ENCODE measurements around the gene SLC10A3. TPM values are rescaled to one million over a fixed set of nuclear protein-coding genes. Genes with fewer than 3 reads are reported as not detected.

The SLC10A3 gene
- total RNA-seq, 1 experiment from 2014 or later = 17.0 TPM

DNA sequence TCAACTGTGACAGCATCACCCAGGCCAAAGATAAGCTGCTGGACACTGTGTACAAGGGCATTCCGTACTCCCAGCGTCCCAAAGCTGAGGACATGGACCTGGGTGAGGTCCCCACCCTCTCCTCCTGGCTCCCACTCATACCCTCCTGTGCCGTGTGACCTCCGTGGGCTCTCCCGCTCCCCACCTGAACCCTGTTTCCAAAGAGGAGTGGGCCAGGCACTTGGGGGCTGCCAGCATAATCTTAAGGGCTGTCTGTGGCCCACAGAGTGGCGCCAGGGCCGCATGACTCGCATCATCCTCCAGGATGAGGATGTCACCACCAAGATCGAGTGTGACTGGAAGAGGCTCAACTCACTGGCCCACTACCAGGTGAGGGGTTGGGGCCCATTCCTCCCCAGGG is 21.3 kb downstream of the SLC10A3 start:
- H3K36me3 ChIP-seq (replicated peaks; ENCODE audit: control insufficient read depth, insufficient read depth, low read length) = no peaks in the 10 kb centered on the region; the same call in 1 of the 2 replicates
- DNase-seq = no peak
- no peaks in the 10 kb centered on the region for H3K27me3 ChIP-seq (ENCODE audit: control insufficient read depth, insufficient read depth, low read length)
- H3K4me3 ChIP-seq (ENCODE audit: insufficient read depth, low read depth, low read length) = no peak overlapping the region

DNA sequence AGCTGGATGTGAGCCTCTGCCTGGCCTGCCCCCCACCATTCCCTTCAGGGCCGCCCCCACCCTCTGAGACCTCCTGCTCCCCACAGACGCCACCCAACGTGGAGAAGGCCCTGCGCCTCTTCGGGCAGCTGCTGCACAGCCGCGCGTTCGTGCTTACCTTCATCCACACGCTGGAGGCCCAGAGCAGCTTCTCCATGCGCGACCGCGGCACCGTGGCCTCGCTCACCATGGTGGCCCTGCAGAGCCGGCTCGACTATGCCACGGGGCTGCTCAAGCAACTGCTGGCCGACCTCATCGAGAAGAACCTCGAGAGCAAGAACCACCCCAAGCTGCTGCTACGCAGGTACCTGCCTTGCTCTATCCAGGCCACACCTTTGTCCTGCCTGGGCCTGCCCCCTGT is 22.2 kb downstream of the SLC10A3 start:
- DNase-seq = no peak
- no peaks in the 10 kb centered on the region; the same call in 1 of the 2 replicates for H3K36me3 ChIP-seq (replicated peaks; ENCODE audit: control insufficient read depth, insufficient read depth, low read length)
- no peak overlapping the region for H3K4me3 ChIP-seq (ENCODE audit: insufficient read depth, low read depth, low read length)
- no peaks in the 10 kb centered on the region for H3K27me3 ChIP-seq (ENCODE audit: control insufficient read depth, insufficient read depth, low read length)

DNA sequence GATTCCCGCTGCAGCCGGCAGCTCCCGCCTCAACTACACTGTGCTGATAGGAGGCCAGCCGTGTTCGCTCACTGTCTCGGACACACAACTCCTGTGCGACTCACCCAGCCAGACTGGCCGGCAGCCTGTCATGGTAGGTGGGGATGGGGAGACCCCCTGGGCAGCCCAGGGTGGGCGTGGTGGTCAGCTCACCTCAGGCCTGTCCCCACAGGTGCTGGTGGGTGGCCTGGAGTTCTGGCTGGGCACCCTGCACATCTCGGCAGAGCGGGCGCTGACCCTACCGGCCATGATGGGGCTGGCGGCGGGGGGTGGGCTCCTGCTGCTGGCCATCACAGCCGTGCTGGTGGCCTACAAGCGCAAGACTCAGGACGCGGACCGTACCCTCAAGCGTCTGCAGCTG is 22.9 kb downstream of the SLC10A3 start:
- no peak for DNase-seq
- Histone ChIP-seq H3K4me3 (ENCODE audit: insufficient read depth, low read depth, low read length) (no peak overlapping the region), H3K36me3 (replicated peaks; ENCODE audit: control insufficient read depth, insufficient read depth, low read length) (no peaks in the 10 kb centered on the region; the same call in 1 of the 2 replicates), H3K27me3 (ENCODE audit: control insufficient read depth, insufficient read depth, low read length) (no peaks in the 10 kb centered on the region)

DNA sequence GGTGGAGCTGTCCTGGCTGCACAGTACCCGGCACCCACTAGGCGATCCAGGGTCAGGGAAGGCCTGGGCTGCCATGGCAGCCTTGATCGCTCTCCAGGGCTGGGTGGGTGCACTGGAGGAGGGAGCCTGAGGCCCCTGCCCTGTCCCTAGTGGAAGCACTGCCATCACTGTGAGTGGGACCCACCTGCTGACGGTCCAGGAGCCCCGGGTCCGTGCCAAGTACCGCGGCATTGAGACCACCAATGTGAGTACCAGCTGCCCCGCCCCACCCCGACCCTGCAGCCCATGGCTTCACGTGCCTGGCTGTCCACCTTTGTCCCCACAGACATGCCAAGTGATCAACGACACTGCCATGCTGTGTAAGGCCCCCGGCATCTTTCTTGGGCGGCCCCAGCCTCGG is 23.5 kb downstream of the SLC10A3 start:
- no peak for DNase-seq
- H3K4me3 ChIP-seq (ENCODE audit: insufficient read depth, low read depth, low read length) = no peak overlapping the region
- no peaks in the 10 kb centered on the region for H3K27me3 ChIP-seq (ENCODE audit: control insufficient read depth, insufficient read depth, low read length)
- no peaks in the 10 kb centered on the region; the same call in 1 of the 2 replicates for H3K36me3 ChIP-seq (replicated peaks; ENCODE audit: control insufficient read depth, insufficient read depth, low read length)

DNA sequence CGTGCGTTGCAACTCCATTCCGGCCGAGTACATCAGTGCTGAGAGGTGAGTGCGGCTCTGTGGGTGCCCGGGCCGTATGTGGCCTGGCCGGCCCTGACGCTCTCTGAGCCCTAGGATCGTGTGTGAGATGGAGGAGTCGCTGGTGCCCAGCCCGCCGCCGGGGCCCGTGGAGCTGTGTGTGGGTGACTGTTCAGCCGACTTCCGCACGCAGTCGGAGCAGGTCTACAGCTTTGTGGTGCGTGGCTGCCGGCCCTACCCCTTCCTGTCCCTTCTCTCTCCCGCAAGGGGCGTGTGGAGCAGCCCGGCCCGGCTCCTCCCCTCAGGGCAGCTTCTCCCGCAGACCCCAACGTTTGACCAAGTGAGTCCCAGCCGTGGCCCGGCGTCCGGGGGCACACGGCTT is 24.4 kb downstream of the SLC10A3 start:
- H3K4me3 ChIP-seq (ENCODE audit: insufficient read depth, low read depth, low read length) = no peak overlapping the region
- no peak for DNase-seq
- no peaks in the 10 kb centered on the region for H3K27me3 ChIP-seq (ENCODE audit: control insufficient read depth, insufficient read depth, low read length)
- H3K36me3 ChIP-seq (replicated peaks; ENCODE audit: control insufficient read depth, insufficient read depth, low read length) = no peaks in the 10 kb centered on the region; the same call in 1 of the 2 replicates

DNA sequence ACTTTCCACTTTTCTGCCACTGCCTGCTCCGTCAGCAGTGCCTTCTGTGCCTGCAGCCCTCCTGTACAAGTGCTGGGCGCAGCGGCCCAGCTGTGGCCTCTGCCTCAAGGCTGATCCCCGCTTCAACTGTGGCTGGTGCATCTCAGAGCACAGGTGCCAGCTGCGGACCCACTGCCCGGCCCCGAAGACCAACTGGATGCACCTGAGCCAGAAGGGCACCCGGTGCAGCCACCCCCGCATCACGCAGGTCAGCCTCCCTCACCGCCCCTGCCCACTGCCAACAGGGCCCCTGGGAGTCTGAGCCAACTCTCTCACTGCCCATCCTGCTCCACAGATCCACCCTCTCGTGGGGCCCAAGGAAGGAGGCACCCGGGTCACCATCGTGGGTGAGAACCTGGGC is 24.8 kb downstream of the SLC10A3 start:
- Histone ChIP-seq H3K36me3 (replicated peaks; ENCODE audit: control insufficient read depth, insufficient read depth, low read length) (no peaks in the 10 kb centered on the region; the same call in 1 of the 2 replicates), H3K4me3 (ENCODE audit: insufficient read depth, low read depth, low read length) (no peak overlapping the region)
- no peak for DNase-seq

DNA sequence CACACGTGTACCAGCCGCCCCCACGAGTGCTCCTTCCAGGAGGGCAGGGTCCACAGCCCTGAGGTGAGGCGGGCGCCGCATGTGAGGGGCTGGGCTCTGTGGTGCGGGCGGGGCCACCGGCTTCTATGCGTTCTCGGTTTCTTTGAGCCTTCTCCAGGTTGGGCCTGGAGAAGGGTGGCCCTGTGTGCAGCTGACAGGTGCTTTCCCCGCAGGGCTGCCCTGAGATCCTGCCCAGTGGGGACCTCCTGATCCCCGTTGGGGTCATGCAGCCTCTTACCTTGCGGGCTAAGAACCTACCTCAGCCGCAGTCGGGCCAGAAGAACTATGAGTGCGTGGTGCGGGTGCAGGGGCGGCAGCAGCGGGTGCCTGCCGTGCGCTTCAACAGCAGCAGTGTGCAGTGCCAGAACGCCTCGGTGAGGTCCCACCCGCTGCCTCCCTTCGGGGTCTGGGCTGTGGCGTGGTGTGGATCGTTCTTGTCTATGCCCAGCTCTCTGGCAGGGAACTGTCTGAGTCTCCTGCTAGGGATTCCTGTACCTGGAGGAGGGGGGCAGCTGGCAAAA is 25.5 kb downstream of the SLC10A3 start:
- no peak for DNase-seq
- no peaks in the 10 kb centered on the region; the same call in 1 of the 2 replicates for H3K36me3 ChIP-seq (replicated peaks; ENCODE audit: control insufficient read depth, insufficient read depth, low read length)
- H3K4me3 ChIP-seq (ENCODE audit: insufficient read depth, low read depth, low read length) = no peak overlapping the region
- no peaks in the 10 kb centered on the region for H3K27me3 ChIP-seq (ENCODE audit: control insufficient read depth, insufficient read depth, low read length)

More for the DNA sequence above, 24.8 kb downstream of the SLC10A3 start:
- H3K27me3 ChIP-seq (ENCODE audit: control insufficient read depth, insufficient read depth, low read length) = no peaks in the 10 kb centered on the region

DNA sequence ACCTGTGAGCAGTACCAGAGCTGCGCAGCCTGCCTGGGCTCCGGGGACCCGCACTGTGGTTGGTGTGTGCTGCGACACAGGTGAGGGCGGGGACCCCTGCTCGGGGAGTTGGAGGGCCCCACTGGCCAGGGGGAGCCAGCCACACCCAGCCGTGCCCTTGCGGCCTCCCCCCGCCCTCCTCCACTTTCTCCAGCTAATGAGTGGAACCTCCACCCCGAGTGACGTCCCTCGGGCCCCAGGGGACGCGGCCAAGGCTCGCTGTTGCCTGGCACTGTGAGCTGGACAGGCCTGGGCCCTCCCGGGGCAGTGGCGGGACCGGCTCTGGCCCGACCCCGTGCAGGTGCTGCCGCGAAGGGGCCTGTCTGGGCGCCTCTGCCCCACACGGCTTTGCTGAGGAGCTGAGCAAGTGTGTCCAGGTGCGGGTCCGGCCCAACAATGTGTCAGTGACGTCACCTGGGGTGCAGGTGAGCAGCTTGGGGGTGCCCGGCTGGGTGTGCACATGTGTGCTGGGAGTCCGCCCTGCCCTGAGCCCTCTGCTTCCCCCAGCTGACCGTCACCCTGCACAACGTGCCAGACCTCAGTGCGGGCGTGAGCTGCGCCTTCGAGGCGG is 26.7 kb downstream of the SLC10A3 start:
- H3K36me3 ChIP-seq (replicated peaks; ENCODE audit: control insufficient read depth, insufficient read depth, low read length) = no peaks in the 10 kb centered on the region; the same call in 1 of the 2 replicates
- no peak for DNase-seq
- no peaks in the 10 kb centered on the region for H3K27me3 ChIP-seq (ENCODE audit: control insufficient read depth, insufficient read depth, low read length)
- no peak overlapping the region for H3K4me3 ChIP-seq (ENCODE audit: insufficient read depth, low read depth, low read length)

DNA sequence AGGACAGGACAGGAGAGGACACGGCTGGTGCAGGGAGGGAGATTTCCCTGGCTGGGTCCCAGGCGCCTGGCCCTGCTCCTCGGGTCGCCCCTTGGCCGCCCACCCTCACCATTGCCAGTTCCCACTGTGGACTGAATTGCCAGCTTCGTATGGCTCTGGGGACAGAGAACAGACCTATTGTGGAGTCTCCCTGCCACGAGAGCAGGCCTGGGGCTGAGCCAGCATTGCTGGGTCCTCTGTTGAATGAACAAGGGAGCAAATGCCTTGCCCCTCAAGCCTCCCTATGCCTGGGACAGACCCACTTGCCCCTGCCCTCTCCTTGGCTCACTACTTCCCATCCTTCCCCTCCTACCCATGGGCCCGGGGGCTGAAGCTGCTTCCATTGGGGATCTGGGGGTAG is 28.0 kb downstream of the SLC10A3 start:
- H3K4me3 ChIP-seq (ENCODE audit: insufficient read depth, low read depth, low read length) = no peak overlapping the region
- no peaks in the 10 kb centered on the region for H3K27me3 ChIP-seq (ENCODE audit: control insufficient read depth, insufficient read depth, low read length)
- no peaks in the 10 kb centered on the region; the same call in 1 of the 2 replicates for H3K36me3 ChIP-seq (replicated peaks; ENCODE audit: control insufficient read depth, insufficient read depth, low read length)
- DNase-seq = no peak

DNA sequence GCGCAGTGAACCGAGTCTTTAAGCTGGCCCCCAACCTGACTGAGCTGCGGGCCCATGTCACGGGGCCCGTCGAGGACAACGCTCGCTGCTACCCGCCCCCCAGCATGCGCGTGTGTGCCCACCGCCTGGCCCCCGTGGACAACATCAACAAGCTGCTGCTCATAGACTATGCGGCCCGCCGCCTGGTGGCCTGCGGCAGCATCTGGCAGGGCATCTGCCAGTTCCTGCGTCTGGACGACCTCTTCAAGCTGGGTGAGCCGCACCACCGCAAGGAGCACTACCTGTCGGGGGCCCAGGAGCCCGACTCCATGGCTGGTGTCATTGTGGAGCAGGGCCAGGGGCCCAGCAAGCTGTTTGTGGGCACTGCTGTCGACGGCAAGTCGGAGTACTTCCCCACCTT is 30.1 kb downstream of the SLC10A3 start:
- Histone ChIP-seq H3K27me3 (ENCODE audit: control insufficient read depth, insufficient read depth, low read length) (no peaks in the 10 kb centered on the region), H3K4me3 (ENCODE audit: insufficient read depth, low read depth, low read length) (no peak overlapping the region), H3K36me3 (replicated peaks; ENCODE audit: control insufficient read depth, insufficient read depth, low read length) (no peaks in the 10 kb centered on the region; the same call in 1 of the 2 replicates)
- DNase-seq = no peak

DNA sequence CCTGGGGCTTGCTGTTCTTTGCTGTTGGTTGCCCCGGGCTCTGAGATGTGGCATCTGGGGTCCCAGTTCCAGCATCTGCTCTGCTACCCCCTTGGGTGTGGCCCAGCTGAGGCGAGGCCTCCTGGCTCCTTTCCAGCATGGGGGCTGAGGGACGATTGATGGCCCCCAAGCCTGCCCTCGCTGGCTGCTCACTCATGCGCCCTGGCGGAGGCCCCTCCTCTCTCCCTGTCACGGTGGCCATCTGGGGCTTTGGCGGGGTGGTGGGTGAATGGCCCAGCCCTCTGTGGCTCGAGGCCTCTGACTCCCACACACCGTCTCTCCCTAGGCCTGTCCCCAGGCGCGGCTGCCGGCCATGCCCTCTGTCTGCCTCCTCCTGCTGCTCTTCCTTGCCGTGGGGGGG is 30.6 kb downstream of the SLC10A3 start:
- DNase-seq = no peak
- Histone ChIP-seq H3K36me3 (replicated peaks; ENCODE audit: control insufficient read depth, insufficient read depth, low read length) (no peaks in the 10 kb centered on the region; the same call in 1 of the 2 replicates), H3K4me3 (ENCODE audit: insufficient read depth, low read depth, low read length) (no peak overlapping the region), H3K27me3 (ENCODE audit: control insufficient read depth, insufficient read depth, low read length) (no peaks in the 10 kb centered on the region)

DNA sequence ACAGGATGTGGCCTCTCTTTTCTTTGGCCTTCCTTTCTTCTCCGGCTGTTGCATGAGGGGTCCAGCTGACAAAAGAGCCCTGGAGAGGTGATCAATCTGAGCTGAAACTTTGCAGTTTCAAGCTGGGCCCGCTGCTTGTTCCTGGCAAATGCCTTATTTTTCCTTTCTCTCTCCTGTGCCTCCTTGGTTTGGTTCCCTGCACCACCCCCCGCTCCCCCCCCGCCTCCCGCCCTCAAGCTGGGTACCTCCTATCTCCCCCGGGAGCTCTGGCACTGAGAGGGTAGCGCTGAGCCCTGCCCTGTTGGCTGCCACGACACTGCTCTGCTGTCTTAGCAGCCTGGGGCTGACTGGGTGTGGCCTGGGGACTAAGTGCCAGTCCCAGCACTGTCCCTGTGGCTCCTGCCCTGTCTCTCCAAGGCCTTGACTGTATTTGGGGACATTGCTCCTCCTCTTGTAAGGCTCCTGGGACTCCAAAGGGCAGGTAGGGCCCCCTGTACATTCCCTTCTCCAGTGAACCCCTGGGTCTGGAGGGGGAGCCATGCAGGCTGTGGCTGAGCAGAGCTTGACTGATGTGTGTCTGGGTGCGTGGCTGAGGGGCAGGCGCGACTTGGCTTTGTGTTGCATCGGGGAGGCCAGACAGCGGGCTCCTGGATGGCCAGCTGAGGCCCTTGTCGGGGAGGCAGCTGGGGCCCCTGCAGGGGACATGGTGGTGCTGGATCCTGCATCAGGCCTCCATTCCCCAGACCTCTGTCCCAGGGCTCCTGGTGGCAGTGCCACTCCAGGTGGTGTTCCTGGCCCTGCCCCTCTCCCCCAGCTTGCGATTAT is 31.3 kb downstream of the SLC10A3 start:
- Histone ChIP-seq H3K36me3 (replicated peaks; ENCODE audit: control insufficient read depth, insufficient read depth, low read length) (no peaks in the 10 kb centered on the region; the same call in 1 of the 2 replicates), H3K27me3 (ENCODE audit: control insufficient read depth, insufficient read depth, low read length) (no peaks in the 10 kb centered on the region), H3K4me3 (ENCODE audit: insufficient read depth, low read depth, low read length) (peak overlapping the region; percentile 61)
- no peak for DNase-seq

DNA sequence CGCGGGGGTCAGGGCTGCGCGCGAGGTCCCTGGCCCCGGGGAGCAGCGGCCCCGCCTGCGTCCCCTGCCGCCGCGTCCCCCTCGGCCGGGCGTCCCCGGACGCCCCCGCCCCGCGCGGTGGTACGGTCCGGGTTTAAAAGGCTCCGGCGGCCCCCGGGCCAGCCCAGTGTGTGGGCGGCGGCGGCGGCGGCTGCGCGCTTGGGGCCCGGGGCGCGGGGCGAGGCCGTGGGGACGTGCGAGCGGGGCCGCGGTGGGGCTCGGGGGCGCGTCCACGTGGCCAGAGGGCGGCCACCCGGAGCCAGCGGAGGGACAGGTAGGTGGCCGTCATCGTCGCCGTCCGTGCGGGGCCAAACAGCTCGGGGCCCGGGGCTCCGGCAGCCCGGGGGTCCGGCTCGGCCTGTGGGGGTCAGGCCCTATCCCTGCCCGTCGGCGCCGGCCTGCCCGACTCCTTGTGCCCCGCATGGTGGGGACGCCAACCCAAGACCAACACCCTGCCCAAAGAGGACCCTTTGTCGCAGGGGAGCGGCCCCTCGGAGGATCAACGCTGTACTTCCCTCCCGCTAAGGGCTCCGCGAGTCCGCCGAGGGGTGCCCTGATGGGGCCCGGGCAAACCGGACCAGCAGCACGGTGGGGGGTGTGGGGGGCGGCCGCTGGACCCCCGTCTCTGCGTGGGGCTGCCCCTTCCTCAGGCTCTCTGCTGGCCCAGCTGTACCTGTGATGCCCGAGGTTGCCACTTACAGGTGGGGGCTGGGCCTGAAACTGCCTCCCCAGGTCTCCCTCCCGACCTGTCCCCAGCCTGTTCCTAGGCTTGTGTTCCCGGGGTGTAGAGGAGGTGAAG is 32.1 kb downstream of the SLC10A3 start, which contains the start of gene PLXNA3:
Gene PLXNA3, plus strand, starts transcription at position 166 of the 838 bp plus-strand sequence. CDS start 1,903 bp downstream, outside the sequence.
- DNase-seq = peak; percentile 94

DNA sequence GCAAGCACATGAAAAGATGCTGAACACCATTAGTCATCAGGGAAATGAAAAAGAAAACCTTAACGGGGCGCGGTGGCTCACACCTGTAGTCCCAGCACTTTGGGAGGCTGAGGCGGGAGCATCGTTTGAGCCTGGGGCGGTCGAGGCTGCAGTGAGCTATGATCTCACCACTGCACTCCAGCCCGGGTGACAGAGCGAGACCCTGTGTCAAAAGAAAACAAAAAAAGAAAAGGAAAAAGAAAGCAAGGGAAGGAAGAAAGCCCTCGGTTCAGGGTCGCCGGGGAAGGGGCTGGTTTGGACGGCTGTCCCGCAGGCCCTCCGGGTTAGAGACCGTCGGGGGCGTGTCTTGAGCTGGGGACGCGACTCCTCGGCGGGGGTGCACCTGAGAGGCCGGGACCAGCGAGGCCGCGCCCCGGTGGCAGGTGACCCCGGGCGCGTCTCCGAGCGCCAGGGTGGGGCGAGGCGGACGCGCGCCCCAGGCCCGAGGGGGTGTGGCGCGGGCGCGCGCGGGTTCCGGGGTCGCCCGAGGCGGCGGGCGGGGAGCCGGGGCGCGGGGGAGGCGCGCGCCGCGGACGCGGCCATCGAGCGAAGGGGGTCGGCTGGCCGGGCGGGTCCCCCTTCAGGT is 32.8 kb downstream of the SLC10A3 start:
- Histone ChIP-seq H3K36me3 (replicated peaks; ENCODE audit: control insufficient read depth, insufficient read depth, low read length) (no peaks in the 10 kb centered on the region; the same call in 1 of the 2 replicates), H3K4me3 (ENCODE audit: insufficient read depth, low read depth, low read length) (peak overlapping the region; percentile 28), H3K27me3 (ENCODE audit: control insufficient read depth, insufficient read depth, low read length) (no peaks in the 10 kb centered on the region)
- DNase-seq = peak; percentile 96

More for the DNA sequence above, 32.1 kb downstream of the SLC10A3 start, which contains the start of gene PLXNA3:
- no peaks in the 10 kb centered on the region for H3K27me3 ChIP-seq (ENCODE audit: control insufficient read depth, insufficient read depth, low read length)
- H3K4me3 ChIP-seq (ENCODE audit: insufficient read depth, low read depth, low read length) = peak within 1 kb of the TSS; percentile 61
- H3K36me3 ChIP-seq (replicated peaks; ENCODE audit: control insufficient read depth, insufficient read depth, low read length) = no peaks in the 10 kb centered on the region; the same call in 1 of the 2 replicates

Data from H7 (cell line).